Endothelial cell of umbilical vein (primary cell): ENCODE data around the gene MUC5AC. TPM values are rescaled to one million over a fixed set of nuclear protein-coding genes. Genes with fewer than 3 reads are reported as not detected.

Source experiments
- BruUV-seq: library from RNA; stranded (reverse); fragments of 400-500 nt; replicated peaks from 2 replicates; lab custom pipeline; 2021; lab: Mats Ljungman, UMichigan
- CTCF ChIA-PET: fragments of 300-600, 350-600 bp; sonication (Branson Sonifier 250); formaldehyde crosslinking; loops from one replicate; lab custom pipeline; 2021; ENCODE audit warnings: antibody characterized with exemption, inconsistent platforms; lab: Charles Lee
- POLR2A ChIA-PET: fragments of 300-600, 350-600 bp; sonication (Branson Sonifier 250); formaldehyde crosslinking; loops from one replicate; lab custom pipeline; 2021; ENCODE audit warnings: antibody characterized with exemption, inconsistent platforms; lab: Charles Lee
- DNase-seq: peaks from one replicate; pipeline ENCODE4 v3.0.0-alpha.2; 2011; ENCODE audit warnings: low read depth, low spot score
- FAIRE-seq: peaks from 2 replicates; lab custom pipeline; 2011; peaks lifted over from hg19 to GRCh38; lab: Jason Lieb, UNC
- H2AFZ ChIP-seq: 2 replicates; pipeline ENCODE4 v1.6.0; 2012; ENCODE audit warnings: low read depth, low read length, control low read depth, inconsistent platforms
- H3K27ac ChIP-seq: 2 replicates; pipeline ENCODE4 v1.5.1; 2011; ENCODE audit warnings: low read depth, mild to moderate bottlenecking, control low read depth, low read length, moderate library complexity; ENCODE audit not compliant: insufficient read depth
- H3K27me3 ChIP-seq, 2 experiments: 2 replicates each; pipeline versions ENCODE4 v1.6.0 to v1.6.1; 2011; ENCODE audit warnings: low read length in 2 of 2, mixed read lengths in 1 of 2; ENCODE audit not compliant: control insufficient read depth in 2 of 2, insufficient read depth in 2 of 2
- H3K36me3 ChIP-seq, 2 experiments: 2 replicates in 1 of 2; 3 replicates in 1 of 2; pipeline ENCODE4 v1.5.1; 2011; ENCODE audit warnings: low read length in 2 of 2, mild to moderate bottlenecking in 1 of 2, moderate library complexity in 1 of 2; ENCODE audit not compliant: control insufficient read depth in 2 of 2, insufficient read depth in 2 of 2; ENCODE audit errors: extremely low read depth in 1 of 2
- H3K4me1 ChIP-seq: 3 replicates; pipeline ENCODE4 v1.5.1; 2011; ENCODE audit warnings: mild to moderate bottlenecking, low read length; ENCODE audit not compliant: control insufficient read depth, insufficient read depth; ENCODE audit errors: extremely low read depth
- H3K4me2 ChIP-seq: 2 replicates; pipeline ENCODE4 v1.6.1; 2011; ENCODE audit warnings: low read length, control low read depth, mixed read lengths; ENCODE audit not compliant: insufficient read depth
- H3K4me3 ChIP-seq, 3 experiments: fragments of 200-600 bp in 1 of 3; sonication (generic), shearing (Covaris generic) in 1 of 3; replicated peaks in 1 of 3; 2 replicates each; pipeline ENCODE4 v1.5.1; 2011 to 2016; ENCODE audit warnings: control low read depth in 3 of 3, low read length in 3 of 3, mild to moderate bottlenecking in 2 of 3, inconsistent platforms in 1 of 3, low read depth in 1 of 3, moderate library complexity in 1 of 3; ENCODE audit not compliant: insufficient read depth in 1 of 3
- H3K79me2 ChIP-seq: 2 replicates; pipeline ENCODE4 v1.6.0; 2012; ENCODE audit warnings: low read length, inconsistent platforms; ENCODE audit not compliant: control insufficient read depth, insufficient read depth
- H3K9ac ChIP-seq: replicated peaks from 2 replicates; pipeline ENCODE3; 2011; ENCODE audit warnings: low read length, control low read depth; ENCODE audit not compliant: insufficient read depth; ENCODE audit errors: extremely low read depth
- H3K9me1 ChIP-seq: replicated peaks from 3 replicates; pipeline ENCODE4 v1.6.0; 2011; ENCODE audit warnings: mild to moderate bottlenecking, low read length; ENCODE audit not compliant: control insufficient read depth, insufficient read depth; ENCODE audit errors: extremely low read depth
- H3K9me3 ChIP-seq: replicated peaks from 2 replicates; pipeline ENCODE4 v1.5.1; 2012; ENCODE audit warnings: low read length, inconsistent platforms; ENCODE audit not compliant: control insufficient read depth, insufficient read depth
- H4K20me1 ChIP-seq: replicated peaks from 2 replicates; pipeline ENCODE3; 2011; ENCODE audit warnings: mild to moderate bottlenecking, low read length; ENCODE audit not compliant: control insufficient read depth, insufficient read depth; ENCODE audit errors: extremely low read depth
- EZH2 ChIP-seq: IDR thresholded peaks from 2 replicates; pipeline ENCODE4 v1.6.1; 2012; ENCODE audit warnings: borderline replicate concordance, low read depth, mild to moderate bottlenecking, moderate library complexity, low read length, inconsistent platforms; ENCODE audit not compliant: severe bottlenecking
- FOS ChIP-seq: IDR thresholded peaks from 2 replicates; pipeline ENCODE4 v1.6.1; 2011; ENCODE audit warnings: mild to moderate bottlenecking, low read length, moderate library complexity, borderline replicate concordance; ENCODE audit not compliant: insufficient read depth
- GATA2 ChIP-seq: IDR thresholded peaks from 2 replicates; pipeline ENCODE4 v1.7.0; 2011; ENCODE audit warnings: low read depth, mild to moderate bottlenecking, moderate library complexity, mixed read lengths, low read length; ENCODE audit not compliant: insufficient read length, insufficient read depth
- JUN ChIP-seq: IDR thresholded peaks from 2 replicates; pipeline ENCODE4 v1.6.1; 2011; ENCODE audit warnings: borderline replicate concordance, low read depth; ENCODE audit not compliant: insufficient read length, insufficient read depth
- MYC ChIP-seq: IDR thresholded peaks from one replicate; pipeline ENCODE4 v1.6.1; 2011; ENCODE audit warnings: mild to moderate bottlenecking, low read depth, low read length
- POLR2A ChIP-seq: IDR thresholded peaks from 2 replicates; pipeline ENCODE4 v1.6.1; 2012; ENCODE audit warnings: low read depth, mild to moderate bottlenecking, control low read depth, low read length
- POLR2AphosphoS5 ChIP-seq: IDR thresholded peaks from 2 replicates; pipeline ENCODE4 v1.6.1; 2012; ENCODE audit warnings: low read depth, mild to moderate bottlenecking, control low read depth, low read length, moderate library complexity; ENCODE audit not compliant: insufficient read depth
- dilution Hi-C: fragments of 300-500 bp; cut with MboI; formaldehyde crosslinking; loops from one replicate; pipeline ENCODE4 v1.15.0; 2019; ENCODE audit warnings: low sequenced_read_pairs; ENCODE audit not compliant: extremely low pct_ligation_motif_present
- intact Hi-C: fragments of 100-400 bp; cut with micrococcal nuclease; formaldehyde crosslinking; loops from one replicate; pipeline ENCODE4 v1.10.0; 2022
- polyA plus RNA-seq, 4 experiments: library from polyadenylated mRNA; depleted of rRNA in 3 of 4; stranded (reverse) in 3 of 4; unstranded in 1 of 4; fragments of >200 nt; gene quantifications; 2 replicates each; pipeline versions ENCODE4 v1.2.1 to v1.2.3, GENCODE V29; 2011 to 2012; ENCODE audit warnings: missing spikeins in 1 of 4
- total RNA-seq: library from RNA; stranded (reverse); gene quantifications from 2 replicates; pipeline ENCODE4 v1.2.3, GENCODE V29; 2021
- TF ChIP-seq, protein P1 (sequence below), 2 donors: IDR thresholded peaks; 1 replicate in 1 of 2; 2 replicates in 1 of 2; pipeline ENCODE4 v1.5.1; 2011; ENCODE audit warnings: low read length in 2 of 2, mild to moderate bottlenecking in 2 of 2, moderate library complexity in 2 of 2, control low read depth in 1 of 2, inconsistent platforms in 1 of 2, low read depth in 1 of 2; ENCODE audit not compliant: insufficient read depth in 1 of 2; ENCODE audit errors: extremely low read depth in 1 of 2
- TF ChIP-seq, protein P2 (sequence below): IDR thresholded peaks from 2 replicates; pipeline ENCODE4 v1.6.1; 2011; ENCODE audit not compliant: insufficient read depth, insufficient read length

MUC5AC gene
- total and polyA plus RNA-seq, 2 donors (not counting 3 experiments of a cell fraction or from before 2014, with no cell fraction given) = not detected

DNA sequence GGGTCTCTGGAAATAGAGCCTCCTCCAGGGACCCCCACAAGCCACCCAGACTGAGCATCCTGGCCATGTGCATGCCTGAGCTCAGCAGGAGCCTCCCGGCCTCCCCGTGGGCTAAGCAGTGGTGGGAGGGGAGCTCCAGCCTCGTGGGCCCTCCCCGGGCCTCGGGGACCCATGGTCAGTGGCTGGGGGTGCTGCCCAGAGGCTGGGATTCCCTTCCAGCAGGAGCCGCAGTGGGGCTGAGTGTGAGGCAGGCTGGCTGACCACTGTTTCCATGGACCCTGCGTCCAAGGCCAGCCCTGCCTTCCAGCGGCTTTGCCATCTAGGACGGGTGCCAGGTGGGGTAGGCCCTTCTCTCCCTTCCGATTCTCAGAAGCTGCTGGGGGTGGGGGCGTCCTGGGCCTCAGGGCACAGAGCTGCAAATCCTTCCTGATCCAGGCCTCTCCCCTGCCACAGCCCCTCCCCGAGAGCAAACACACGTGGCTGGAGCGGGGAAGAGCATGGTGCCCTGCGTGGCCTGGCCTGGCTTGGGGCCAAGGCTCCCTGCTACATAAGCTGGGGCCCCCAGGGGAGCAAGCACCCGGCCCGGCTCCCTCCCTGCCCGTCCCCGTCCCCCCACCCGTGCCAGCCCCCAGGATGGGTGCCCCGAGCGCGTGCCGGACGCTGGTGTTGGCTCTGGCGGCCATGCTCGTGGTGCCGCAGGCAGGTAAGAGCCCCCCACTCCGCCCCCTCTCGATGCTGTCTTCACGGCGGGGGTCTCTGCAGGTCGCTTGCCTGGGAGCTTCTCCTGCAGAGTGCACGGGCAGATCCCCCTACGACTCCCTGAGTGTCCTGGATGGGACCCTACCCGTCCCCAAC is 65.0 kb downstream of the MUC5AC start, which contains the start of gene MUC5B:
Gene MUC5B (plus strand): TSS at position 576 of the 855 bp plus-strand sequence. CDS start 58 bp downstream, at position 634.
- intact Hi-C loops = no loop called here

More for the DNA sequence above, 65.0 kb downstream of the MUC5AC start, which contains the start of gene MUC5B:
- no TSS peak for BruUV-seq
- FAIRE-seq = no peak
- ChIA-PET CTCF (interaction anchor here (1.0 kb wide), 1 partner anchor 18 kb away, joined by 3 read pairs; no protein-coding TSS in a partner anchor), POLR2A (no interaction called here)
- Histone ChIP-seq H2AFZ (no peak within 1 kb of the TSS), H3K4me3 (no peak within 1 kb of the TSS), H3K9me3 (no peaks in the 10 kb centered on the region), H3K36me3 (no peaks in the 10 kb centered on the region), H4K20me1 (no peaks in the 10 kb centered on the region), H3K79me2 (no peaks in the 10 kb centered on the region), H3K9me1 (no peaks in the 10 kb centered on the region), H3K27me3 (no peaks in the 10 kb centered on the region), H3K4me1 (no peaks in the 10 kb centered on the region), H3K27ac (no peak within 1 kb of the TSS), H3K4me2 (no peak within 1 kb of the TSS), H3K9ac (no peak within 1 kb of the TSS)
- dilution Hi-C loops = no loop called here
- no peak for DNase-seq
- TF ChIP-seq MYC = no peak
- TF ChIP-seq POLR2AphosphoS5 = no peak
- TF ChIP-seq EZH2 = no peak
- TF ChIP-seq, protein P1, sequence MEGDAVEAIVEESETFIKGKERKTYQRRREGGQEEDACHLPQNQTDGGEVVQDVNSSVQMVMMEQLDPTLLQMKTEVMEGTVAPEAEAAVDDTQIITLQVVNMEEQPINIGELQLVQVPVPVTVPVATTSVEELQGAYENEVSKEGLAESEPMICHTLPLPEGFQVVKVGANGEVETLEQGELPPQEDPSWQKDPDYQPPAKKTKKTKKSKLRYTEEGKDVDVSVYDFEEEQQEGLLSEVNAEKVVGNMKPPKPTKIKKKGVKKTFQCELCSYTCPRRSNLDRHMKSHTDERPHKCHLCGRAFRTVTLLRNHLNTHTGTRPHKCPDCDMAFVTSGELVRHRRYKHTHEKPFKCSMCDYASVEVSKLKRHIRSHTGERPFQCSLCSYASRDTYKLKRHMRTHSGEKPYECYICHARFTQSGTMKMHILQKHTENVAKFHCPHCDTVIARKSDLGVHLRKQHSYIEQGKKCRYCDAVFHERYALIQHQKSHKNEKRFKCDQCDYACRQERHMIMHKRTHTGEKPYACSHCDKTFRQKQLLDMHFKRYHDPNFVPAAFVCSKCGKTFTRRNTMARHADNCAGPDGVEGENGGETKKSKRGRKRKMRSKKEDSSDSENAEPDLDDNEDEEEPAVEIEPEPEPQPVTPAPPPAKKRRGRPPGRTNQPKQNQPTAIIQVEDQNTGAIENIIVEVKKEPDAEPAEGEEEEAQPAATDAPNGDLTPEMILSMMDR (IDR thresholded peaks at IDR 0.05; ENCODE audit: extremely low read depth in 1 of 2, insufficient read depth in 1 of 2, low read depth in 1 of 2, low read length in 2 of 2) = no peak
- TF ChIP-seq, protein P2, sequence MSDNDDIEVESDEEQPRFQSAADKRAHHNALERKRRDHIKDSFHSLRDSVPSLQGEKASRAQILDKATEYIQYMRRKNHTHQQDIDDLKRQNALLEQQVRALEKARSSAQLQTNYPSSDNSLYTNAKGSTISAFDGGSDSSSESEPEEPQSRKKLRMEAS = no peak
- no peak for TF ChIP-seq POLR2A
- no peak for TF ChIP-seq FOS
- no peak for TF ChIP-seq GATA2
- TF ChIP-seq JUN = no peak
